ENCODE data around the gene CCDC124.

The CCDC124 gene

GRCh38 chr19:17951990-17952976, 19.5 kb downstream of the CCDC124 start:
- DNase-seq: peak in 1 of 56 donors; percentile 27

GRCh38 chr19:17953316-17953801, 20.5 kb downstream of the CCDC124 start:
- no peak for DNase-seq

DNA sequence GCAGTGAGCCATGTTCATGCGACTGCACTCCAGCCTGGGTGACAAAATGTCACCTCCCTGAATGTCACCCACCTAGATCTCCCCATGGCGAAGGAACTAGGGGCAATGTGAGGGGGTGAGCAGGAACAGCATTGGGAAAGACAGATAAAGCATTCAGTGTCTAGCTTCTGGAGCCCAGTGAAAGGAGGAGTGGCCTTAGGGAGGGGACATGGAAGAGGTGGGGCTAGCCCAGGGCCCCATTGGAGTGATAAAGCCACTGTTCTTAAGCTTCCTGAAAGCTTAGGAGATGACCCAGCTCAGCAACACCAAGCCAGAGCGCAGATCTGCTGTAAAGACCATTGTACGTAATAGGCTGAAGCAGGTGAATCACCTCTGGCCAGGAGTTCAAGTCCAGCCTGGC, 21.1 kb downstream of the CCDC124 start:
- DNase-seq: no peak

DNA sequence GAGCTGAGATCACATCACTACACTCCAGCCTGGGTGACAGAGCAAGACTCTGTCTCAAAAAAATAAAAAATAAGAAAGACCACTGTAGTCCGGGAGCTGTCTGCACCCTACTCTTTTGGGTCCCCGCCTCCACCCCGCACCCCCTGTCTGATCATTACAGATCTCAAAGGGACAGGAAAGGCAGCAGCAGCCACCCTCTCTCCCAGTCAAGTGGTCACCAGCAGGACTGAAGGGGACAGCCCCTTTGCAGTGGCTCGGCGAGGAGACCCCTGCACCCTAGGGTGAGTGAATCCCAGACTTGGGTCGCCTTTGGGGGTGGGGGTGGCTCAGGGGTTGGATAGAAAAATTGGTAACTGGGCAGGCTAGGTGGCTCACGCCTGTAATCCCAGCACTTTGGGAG, 21.6 kb downstream of the CCDC124 start:
- DNase-seq: no peak

DNA sequence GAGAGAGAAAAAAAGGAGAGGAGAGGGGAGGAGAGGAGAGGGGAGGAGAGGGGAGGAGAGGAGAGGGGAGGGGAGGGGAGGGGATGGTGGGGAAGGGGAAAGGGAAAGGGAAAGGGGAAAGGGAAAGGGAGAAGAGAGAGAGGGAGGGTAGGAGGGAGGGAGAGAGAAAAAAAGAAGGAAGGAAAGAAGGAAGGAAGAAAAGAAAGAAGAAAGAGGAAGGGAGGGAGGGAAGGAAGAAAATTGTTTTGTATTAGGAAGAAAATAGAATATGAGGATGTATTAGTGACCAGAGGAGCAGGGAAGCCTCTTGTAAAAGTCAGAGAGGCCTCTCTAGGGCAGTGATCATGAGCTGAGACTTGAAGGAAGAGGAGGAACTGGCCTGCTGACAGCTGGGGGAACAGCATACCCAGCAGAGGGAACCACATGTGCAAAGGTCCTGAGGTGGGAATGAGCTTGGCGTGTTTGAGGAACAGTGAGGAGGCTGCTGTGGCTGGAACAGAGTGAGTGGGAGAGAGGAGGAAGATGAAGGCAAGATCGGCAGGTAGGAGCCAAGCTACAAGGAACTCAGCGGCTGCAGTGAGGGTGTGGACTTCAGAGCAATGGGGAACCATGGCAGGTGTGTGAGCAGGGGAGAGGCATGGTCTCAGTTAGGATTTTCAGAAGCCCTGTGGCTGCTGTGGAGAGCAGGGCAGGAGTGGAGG, 24.5 kb downstream of the CCDC124 start:
- DNase-seq: no peak

- no peak for DNase-seq
Observed at GRCh38 chr19:17957885-17958284, 25.1 kb downstream of the CCDC124 start.

GRCh38 chr19:17963936-17964691, 31.3 kb downstream of the CCDC124 start:
- no peak for DNase-seq

DNA sequence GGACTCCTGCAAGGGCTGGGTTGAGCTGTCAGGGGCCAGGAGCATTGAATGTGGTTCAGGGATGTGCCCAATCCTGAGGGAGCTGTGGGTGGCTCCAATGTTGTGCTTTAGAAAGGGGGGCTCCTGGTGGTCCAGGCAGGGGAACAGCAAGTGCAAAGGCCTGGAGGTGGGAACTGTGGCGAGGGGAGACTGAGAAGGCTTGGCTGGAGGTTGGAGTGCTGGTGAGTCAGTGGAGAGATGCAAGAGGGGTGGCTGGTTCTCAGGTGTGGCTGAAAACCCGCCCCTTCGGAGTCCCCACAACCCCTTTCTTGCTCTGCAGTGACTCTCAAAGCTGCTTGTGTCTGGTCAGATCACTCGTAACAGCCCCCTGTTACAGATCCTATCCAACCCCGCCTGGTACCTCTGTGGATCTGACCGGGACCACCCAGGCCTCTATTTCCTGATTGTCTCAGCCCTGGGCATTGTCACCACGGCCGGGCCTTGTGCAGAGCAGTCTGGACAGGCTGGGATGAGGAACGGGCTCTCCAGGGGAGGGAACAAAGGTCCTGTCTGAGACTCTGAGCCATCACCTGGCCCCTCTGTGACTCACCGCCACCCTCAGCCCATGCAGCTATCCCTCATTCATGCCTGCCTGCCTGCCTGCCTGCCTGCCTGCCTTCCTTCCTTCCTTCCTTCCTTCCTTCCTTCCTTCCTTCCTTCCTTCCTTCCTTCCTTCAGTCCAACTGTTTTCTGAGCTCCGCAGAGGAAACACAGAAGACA, 32.7 kb downstream of the CCDC124 start:
- no peak for DNase-seq

DNA sequence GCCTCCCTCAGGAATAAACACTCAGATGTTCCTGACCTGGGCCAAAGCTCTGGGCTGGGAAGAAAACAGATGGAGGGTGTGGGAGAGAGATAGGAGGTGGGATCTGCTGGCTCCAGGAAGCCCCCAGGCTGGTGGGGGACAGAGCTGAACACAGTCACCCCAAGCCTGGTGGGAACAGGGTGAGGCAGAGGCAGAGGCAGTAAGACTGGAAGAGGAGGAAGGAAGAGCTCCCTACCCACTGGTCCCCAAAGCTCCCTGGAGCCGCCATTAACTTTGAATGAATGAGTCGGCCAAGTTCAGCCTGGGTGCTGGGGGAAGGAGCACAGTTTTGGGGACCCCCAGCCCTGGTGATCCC, 33.3 kb downstream of the CCDC124 start:
- DNase-seq: no peak

DNA sequence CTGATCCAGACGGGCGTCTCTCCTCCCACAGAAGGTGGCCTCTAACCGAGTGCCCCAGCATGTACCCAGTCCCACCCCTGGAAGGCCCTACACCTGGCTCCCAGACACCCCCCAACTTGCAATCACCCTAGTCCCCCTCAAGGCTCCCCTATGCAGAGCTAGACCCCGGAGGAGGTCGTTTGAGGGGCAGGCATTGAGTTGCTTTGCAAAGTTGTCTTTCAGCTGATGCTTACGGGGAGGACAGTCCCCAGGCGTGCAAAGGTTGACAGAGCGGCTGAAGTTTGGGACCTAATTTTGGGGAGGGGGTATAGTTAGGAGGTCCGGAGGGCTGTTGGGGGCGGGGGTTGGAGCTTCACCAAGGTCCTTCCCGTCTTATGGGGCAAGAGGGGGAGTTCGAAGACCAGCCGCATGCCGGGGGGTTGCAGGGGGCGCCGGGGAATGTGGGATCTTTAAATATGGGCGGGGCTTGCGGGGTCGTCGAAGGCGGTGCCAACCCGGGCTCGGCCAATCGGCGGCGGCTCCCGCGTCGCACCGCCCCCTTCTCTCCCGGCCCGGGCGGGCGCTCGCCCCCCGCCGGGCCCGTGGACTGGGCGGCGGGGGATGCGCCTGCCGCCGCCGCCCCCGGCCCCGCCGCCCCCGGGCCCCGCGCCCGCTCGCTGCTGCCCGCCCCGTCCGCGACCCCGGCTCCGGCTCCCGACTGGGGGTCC, 33.9 kb downstream of the CCDC124 start, which contains the start of gene KCNN1:
Gene KCNN1 (plus strand): TSS at position 558 of the 707 bp plus-strand sequence. CDS start 6,782 bp downstream, outside the sequence.
- DNase-seq: peak in 16 of 56 donors; percentile 3 to 52 (median 20)

GRCh38 chr19:17967257-17968051, 34.6 kb downstream of the CCDC124 start:
- peak in 1 of 56 donors; percentile 29 for DNase-seq

- DNase-seq: no peak
Observed at GRCh38 chr19:17968362-17968761, 35.5 kb downstream of the CCDC124 start.

DNA sequence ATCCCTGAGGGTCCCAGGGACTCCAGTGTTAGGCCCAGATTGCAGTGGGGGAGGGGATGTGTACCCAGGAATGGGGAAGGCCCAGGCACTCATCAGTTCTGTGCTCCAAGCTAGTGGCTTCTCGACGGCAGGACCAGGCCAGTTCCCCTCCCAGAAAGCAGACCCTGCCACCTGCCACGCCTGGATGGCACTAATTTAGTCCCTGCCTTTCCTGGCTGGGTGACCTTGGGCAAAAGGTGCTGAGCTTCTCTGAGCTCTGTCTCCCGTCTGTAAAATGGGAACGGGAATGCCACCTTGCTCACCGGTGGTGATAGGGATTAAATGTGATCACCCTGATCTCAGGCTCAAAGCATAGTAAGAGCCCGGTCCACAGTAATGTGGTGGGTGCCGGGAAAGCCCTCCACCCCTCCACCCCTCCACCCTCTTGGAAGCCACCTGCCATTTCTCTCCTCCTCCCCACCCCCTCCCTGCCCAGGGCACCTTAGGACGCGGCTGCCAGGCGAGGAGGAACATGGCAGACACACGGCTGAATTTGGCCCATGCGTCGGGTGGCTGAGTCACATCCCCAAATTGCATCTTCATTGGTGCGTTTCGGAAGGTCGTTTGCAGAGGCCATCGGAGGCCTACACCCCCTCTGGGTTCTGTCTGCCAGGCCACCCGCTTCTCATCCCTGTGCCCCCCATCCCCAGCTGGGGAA, 36.4 kb downstream of the CCDC124 start:
- DNase-seq: no peak

DNA sequence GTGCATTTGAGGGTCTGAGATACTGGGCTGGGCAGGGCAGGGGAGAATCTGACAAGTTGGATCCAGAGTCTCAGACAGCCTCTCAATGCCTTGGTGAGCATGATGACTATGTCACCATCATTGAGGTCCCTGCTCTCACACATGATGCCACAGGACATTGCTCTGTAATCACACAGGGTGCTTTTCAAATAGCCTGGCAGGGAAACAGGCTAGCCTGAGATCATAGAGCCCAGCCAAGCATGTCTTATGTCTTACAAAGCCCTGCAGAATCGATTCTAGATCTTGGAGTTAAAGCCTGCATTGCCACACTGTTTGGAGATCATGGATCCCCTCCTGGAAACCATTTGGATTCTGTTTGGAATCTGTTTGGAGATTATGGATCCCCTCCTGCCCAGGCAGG, 39.4 kb downstream of the CCDC124 start:
- no peak for DNase-seq

GRCh38 chr19:17973759-17974158, 40.9 kb downstream of the CCDC124 start:
- no peak for DNase-seq

DNA sequence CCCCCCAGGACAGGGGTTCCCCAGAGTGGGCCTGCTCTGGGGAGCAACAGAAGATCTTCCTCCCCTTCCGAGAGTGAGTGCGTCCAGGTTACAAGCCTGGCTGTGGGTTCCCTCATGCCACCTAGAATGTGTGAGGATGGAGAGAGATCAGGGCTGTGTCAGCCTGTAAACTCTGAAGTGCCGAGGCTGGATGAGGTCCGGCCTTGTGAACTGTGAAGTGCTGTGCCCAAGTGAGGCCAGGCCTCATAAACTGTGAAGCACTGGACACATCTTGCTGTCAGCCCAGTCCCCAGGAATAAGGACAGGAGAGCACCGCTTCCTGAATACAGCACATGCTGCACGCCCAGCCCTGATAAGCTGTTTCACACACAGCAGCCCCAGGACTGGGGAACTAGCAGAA, 41.7 kb downstream of the CCDC124 start:
- no peak for DNase-seq

GRCh38 chr19:17975032-17975431, 42.2 kb downstream of the CCDC124 start:
- DNase-seq: no peak

- DNase-seq: no peak
Observed at GRCh38 chr19:17977021-17977420, 44.2 kb downstream of the CCDC124 start.

- DNase-seq: no peak
Observed at GRCh38 chr19:17977488-17977887, 44.7 kb downstream of the CCDC124 start.
